ENCODE measurements around the gene PID1. TPM values are rescaled to one million over a fixed set of nuclear protein-coding genes. Genes with fewer than 3 reads are reported as not detected.

The PID1 gene
- total RNA-seq, 2 donors from 2014 or later: 0.55 to 1.6 TPM

DNA sequence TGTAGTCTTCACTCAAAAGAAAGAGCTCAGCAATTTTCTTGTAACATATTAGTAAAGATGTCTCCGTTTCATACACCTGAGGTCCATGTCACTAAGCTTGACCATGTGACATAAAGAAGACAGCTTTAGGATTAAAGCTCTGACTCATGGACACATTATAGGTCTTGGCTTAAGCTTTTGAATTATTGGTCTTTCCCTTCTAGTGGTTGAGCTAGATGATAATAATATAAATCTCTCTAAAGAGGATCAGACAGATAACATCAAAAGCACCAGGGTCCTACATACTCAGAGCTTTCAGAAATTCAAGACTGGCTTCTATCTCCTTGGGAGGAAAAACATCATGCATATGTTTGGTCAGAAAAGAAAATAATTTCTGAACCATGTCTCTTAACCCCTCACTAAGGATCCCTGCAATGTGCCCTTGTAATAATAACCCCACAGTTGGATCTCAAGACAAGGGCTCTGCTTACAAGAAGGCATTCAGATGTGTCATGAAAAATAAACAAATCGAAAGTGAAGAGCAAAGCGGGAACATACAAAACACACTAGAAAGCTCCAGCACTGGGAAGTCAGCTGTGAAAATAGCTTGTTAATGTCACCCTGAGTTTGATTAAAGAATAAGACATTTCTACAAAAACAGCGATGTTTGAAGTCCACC lies 174.5 kb downstream of the PID1 start:
- Histone ChIP-seq H3K9me3 (ENCODE audit: control insufficient read depth, low read length) (no peaks in the 10 kb centered on the region), H3K36me3 (ENCODE audit: control insufficient read depth, insufficient read depth, low read length) (no peaks in the 10 kb centered on the region), H3K27ac (ENCODE audit: low read depth, low read length) (no peak overlapping the region), H3K4me1 (ENCODE audit: control insufficient read depth, insufficient read depth, low read length) (no peaks in the 10 kb centered on the region), H3K27me3 (ENCODE audit: control insufficient read depth, insufficient read depth, low read length, poor library complexity, severe bottlenecking) (no peaks in the 10 kb centered on the region), H3K4me3 (ENCODE audit: low read length) (no peak overlapping the region), H3K9ac (ENCODE audit: extremely low read depth, low read length, poor library complexity, severe bottlenecking) (no peak overlapping the region)
- no peak for DNase-seq
- TF ChIP-seq, protein P1, sequence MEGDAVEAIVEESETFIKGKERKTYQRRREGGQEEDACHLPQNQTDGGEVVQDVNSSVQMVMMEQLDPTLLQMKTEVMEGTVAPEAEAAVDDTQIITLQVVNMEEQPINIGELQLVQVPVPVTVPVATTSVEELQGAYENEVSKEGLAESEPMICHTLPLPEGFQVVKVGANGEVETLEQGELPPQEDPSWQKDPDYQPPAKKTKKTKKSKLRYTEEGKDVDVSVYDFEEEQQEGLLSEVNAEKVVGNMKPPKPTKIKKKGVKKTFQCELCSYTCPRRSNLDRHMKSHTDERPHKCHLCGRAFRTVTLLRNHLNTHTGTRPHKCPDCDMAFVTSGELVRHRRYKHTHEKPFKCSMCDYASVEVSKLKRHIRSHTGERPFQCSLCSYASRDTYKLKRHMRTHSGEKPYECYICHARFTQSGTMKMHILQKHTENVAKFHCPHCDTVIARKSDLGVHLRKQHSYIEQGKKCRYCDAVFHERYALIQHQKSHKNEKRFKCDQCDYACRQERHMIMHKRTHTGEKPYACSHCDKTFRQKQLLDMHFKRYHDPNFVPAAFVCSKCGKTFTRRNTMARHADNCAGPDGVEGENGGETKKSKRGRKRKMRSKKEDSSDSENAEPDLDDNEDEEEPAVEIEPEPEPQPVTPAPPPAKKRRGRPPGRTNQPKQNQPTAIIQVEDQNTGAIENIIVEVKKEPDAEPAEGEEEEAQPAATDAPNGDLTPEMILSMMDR (conservative IDR thresholded peaks at IDR 0.05): no peak
- no peaks in the 10 kb centered on the region for H3K27me3 Mint-ChIP-seq (ENCODE audit: insufficient read depth)
- no peak overlapping the region for H3K27ac Mint-ChIP-seq
- WGBS, 2 experiments (ENCODE audit: insufficient coverage in 1 of 2, insufficient read length in 1 of 2): 76 to 90% methylated on average over 3 to 4 of the region's 4 CpGs
- H3K36me3 Mint-ChIP-seq (ENCODE audit: low read depth): no peaks in the 10 kb centered on the region
- no peaks in the 10 kb centered on the region for H3K9me3 Mint-ChIP-seq
- no peaks in the 10 kb centered on the region for H3K4me1 Mint-ChIP-seq
- no peak overlapping the region for H3K4me3 Mint-ChIP-seq

DNA sequence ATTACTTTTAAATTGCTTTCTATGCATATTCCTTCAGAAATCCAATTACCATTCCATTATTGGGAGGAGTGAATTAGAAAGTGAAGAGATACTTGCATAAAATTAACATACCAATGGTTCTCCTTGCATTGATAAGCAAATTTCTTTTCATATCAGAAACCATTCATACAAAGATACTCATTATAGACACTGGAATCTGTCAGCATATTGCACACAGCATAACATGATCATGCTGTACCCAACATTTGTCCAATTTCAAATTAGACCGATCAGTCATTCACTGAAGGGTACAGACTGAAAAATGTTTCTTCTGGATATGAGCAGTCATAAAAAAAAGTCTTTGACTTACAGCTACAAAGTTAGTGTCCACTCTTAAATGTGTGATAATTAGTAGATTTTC lies 175.6 kb downstream of the PID1 start:
- no peak overlapping the region for H3K27ac Mint-ChIP-seq
- no peak for DNase-seq

DNA sequence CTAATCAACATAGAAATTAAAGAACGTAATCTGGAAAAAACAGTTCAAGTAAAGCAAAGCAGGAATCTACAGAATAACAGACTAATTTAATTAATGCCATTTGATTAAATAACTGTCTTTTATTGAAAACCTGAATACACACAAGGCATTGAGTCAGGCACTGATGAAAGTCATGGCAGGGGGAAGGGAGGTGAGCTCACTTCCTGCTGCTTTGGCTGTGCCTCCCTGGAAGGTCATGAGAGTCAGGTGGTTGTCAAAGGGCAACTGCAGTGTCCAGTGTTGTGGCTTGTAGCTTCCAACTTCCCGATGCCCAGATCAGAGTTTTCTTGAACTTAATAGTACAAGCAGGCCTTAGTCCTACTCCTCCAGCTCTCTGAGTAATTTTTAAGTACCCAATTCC lies 180.9 kb downstream of the PID1 start:
- Histone ChIP-seq H3K27me3 (ENCODE audit: control insufficient read depth, insufficient read depth, low read length, poor library complexity, severe bottlenecking) (no peaks in the 10 kb centered on the region), H3K9ac (ENCODE audit: extremely low read depth, low read length, poor library complexity, severe bottlenecking) (no peak overlapping the region), H3K36me3 (ENCODE audit: control insufficient read depth, insufficient read depth, low read length) (no peaks in the 10 kb centered on the region), H3K4me3 (ENCODE audit: low read length) (no peak overlapping the region), H3K4me1 (ENCODE audit: control insufficient read depth, insufficient read depth, low read length) (peaks cover 2% of the 10 kb centered on the region), H3K27ac (ENCODE audit: low read depth, low read length) (no peak overlapping the region), H3K9me3 (ENCODE audit: control insufficient read depth, low read length) (no peaks in the 10 kb centered on the region)
- no peaks in the 10 kb centered on the region for H3K9me3 Mint-ChIP-seq
- no peak overlapping the region for H3K4me3 Mint-ChIP-seq
- WGBS, 2 experiments (ENCODE audit: insufficient coverage in 1 of 2, insufficient read length in 1 of 2): 83 to 91% methylated on average over 1 to 2 of the region's 2 CpGs
- H3K36me3 Mint-ChIP-seq (ENCODE audit: low read depth): no peaks in the 10 kb centered on the region
- H3K27me3 Mint-ChIP-seq (ENCODE audit: insufficient read depth): no peaks in the 10 kb centered on the region
- no peak for DNase-seq
- H3K27ac Mint-ChIP-seq: no peak overlapping the region
- TF ChIP-seq, protein P1 (conservative IDR thresholded peaks at IDR 0.05): no peak
- H3K4me1 Mint-ChIP-seq: no peaks in the 10 kb centered on the region

More for the DNA sequence above, 175.6 kb downstream of the PID1 start:
- H3K36me3 ChIP-seq (ENCODE audit: control insufficient read depth, insufficient read depth, low read length): no peaks in the 10 kb centered on the region
- no peaks in the 10 kb centered on the region for H3K9me3 ChIP-seq (ENCODE audit: control insufficient read depth, low read length)
- H3K9ac ChIP-seq (ENCODE audit: extremely low read depth, low read length, poor library complexity, severe bottlenecking): no peak overlapping the region
- no peaks in the 10 kb centered on the region for H3K9me3 Mint-ChIP-seq
- no peak overlapping the region for H3K4me3 ChIP-seq (ENCODE audit: low read length)
- peaks cover 2% of the 10 kb centered on the region for H3K4me1 ChIP-seq (ENCODE audit: control insufficient read depth, insufficient read depth, low read length)
- H3K4me1 Mint-ChIP-seq: no peaks in the 10 kb centered on the region
- WGBS, 2 experiments (ENCODE audit: insufficient coverage in 1 of 2, insufficient read length in 1 of 2): 100% methylated on average over 1 of the region's 1 CpG; no CpG with 5 or more reads in 1 of the 2 experiments
- H3K27ac ChIP-seq (ENCODE audit: low read depth, low read length): no peak overlapping the region
- no peaks in the 10 kb centered on the region for H3K27me3 Mint-ChIP-seq (ENCODE audit: insufficient read depth)
- no peaks in the 10 kb centered on the region for H3K27me3 ChIP-seq (ENCODE audit: control insufficient read depth, insufficient read depth, low read length, poor library complexity, severe bottlenecking)
- H3K4me3 Mint-ChIP-seq: no peak overlapping the region
- TF ChIP-seq, protein P1 (conservative IDR thresholded peaks at IDR 0.05): no peak
- no peaks in the 10 kb centered on the region for H3K36me3 Mint-ChIP-seq (ENCODE audit: low read depth)

All from endodermal cell (in vitro differentiated cells).